GM19099 (cell line): ENCODE results near the gene TROAP.

ENCODE experiments used
- POLR2A ChIP-seq: IDR thresholded peaks from 3 replicates; pipeline ENCODE4 v1.6.1; 2011; ENCODE audit warnings: low read depth; ENCODE audit not compliant: insufficient read length; ENCODE audit errors: extremely low read depth

TROAP gene

GRCh38 chr12:49293056-49293956 is 29.7 kb upstream of the TROAP start:
- TF ChIP-seq POLR2A: no peak

- no peak for TF ChIP-seq POLR2A
Observed at GRCh38 chr12:49294086-49294803, 28.8 kb upstream of the TROAP start.

- no peak for TF ChIP-seq POLR2A
Observed at GRCh38 chr12:49294804-49295081, 28.3 kb upstream of the TROAP start.

- no peak for TF ChIP-seq POLR2A
Observed at GRCh38 chr12:49295082-49295936, 27.7 kb upstream of the TROAP start, which contains the start of gene PRPH. TSS of gene PRPH (plus strand) at chr12:49295147. CDS start at chr12:49295201, 54 bp downstream.

GRCh38 chr12:49296034-49296835 is 26.8 kb upstream of the TROAP start:
- no peak for TF ChIP-seq POLR2A

GRCh38 chr12:49296836-49297694 is 26.0 kb upstream of the TROAP start:
- no peak for TF ChIP-seq POLR2A

GRCh38 chr12:49297695-49298060 is 25.4 kb upstream of the TROAP start:
- TF ChIP-seq POLR2A: no peak

- TF ChIP-seq POLR2A: no peak
Observed at GRCh38 chr12:49298160-49298559, 24.9 kb upstream of the TROAP start.

- TF ChIP-seq POLR2A: no peak
Observed at GRCh38 chr12:49301760-49302159, 21.3 kb upstream of the TROAP start.

GRCh38 chr12:49304161-49304560 is 18.9 kb upstream of the TROAP start:
- TF ChIP-seq POLR2A: no peak

- TF ChIP-seq POLR2A: no peak
Observed at GRCh38 chr12:49305762-49306510, 17.1 kb upstream of the TROAP start.

GRCh38 chr12:49309386-49309785 is 13.7 kb upstream of the TROAP start:
- TF ChIP-seq POLR2A: no peak

GRCh38 chr12:49314811-49315210 is 8.2 kb upstream of the TROAP start:
- no peak for TF ChIP-seq POLR2A
